Aortic smooth muscle cell (primary cell): ENCODE measurements around the gene OR1K1. TPM values are rescaled to one million over a fixed set of nuclear protein-coding genes. Genes with fewer than 3 reads are reported as not detected.

Experiments used
- total RNA-seq: library from RNA; depleted of rRNA; stranded (reverse); fragments of >200 nt; gene quantifications from 2 replicates; pipeline ENCODE4 v1.2.3, GENCODE V29; 2014

Gene OR1K1
- not detected in 2 replicates for total RNA-seq

GRCh38 chr9:122800066-122801060 is at the start of gene OR1K1:
Gene OR1K1, plus strand, starts transcription at chr9:122800123. Its CDS starts 0 bp downstream, at chr9:122800123.

GRCh38 chr9:122788831-122789230 is 11.1 kb upstream of the OR1K1 start, which contains the start of gene OR5C1:
Gene OR5C1, plus strand, starts transcription at chr9:122788933. Its CDS starts 0 bp downstream, at chr9:122788933.

Other genes with a start within 250 kb of the OR1K1 start
- 0.13 TPM in 1 of 2 replicates, not detected in the other for gene OR1N2, start 247.0 kb upstream of the OR1K1 start, total RNA-seq
- gene OR1L8, start 216.7 kb upstream of the OR1K1 start, total RNA-seq: 0.12 and 0.13 TPM in 2 replicates
- 0.26 TPM in 1 of 2 replicates, not detected in the other for gene OR1Q1, start 185.4 kb upstream of the OR1K1 start, total RNA-seq
- gene OR1B1, start 142.5 kb upstream of the OR1K1 start, total RNA-seq: 0.06 and 0.26 TPM in 2 replicates
- not detected in 2 replicates for gene OR1L1, start 138.4 kb upstream of the OR1K1 start, total RNA-seq
- not detected in 2 replicates for gene OR1L3, start 125.0 kb upstream of the OR1K1 start, total RNA-seq
- not detected in 2 replicates for gene OR1L4, start 76.1 kb upstream of the OR1K1 start, total RNA-seq
- gene OR1L6, start 57.8 kb upstream of the OR1K1 start, total RNA-seq: not detected in 2 replicates
- gene OR5C1, start 11.2 kb upstream of the OR1K1 start, total RNA-seq: not detected in 2 replicates
- 43.9 and 51.5 TPM in 2 replicates for gene PDCL, start 28.5 kb downstream of the OR1K1 start, total RNA-seq
- 50.6 and 60.5 TPM in 2 replicates for gene RC3H2, start 105.2 kb downstream of the OR1K1 start, total RNA-seq
- gene ZBTB6, start 113.2 kb downstream of the OR1K1 start, total RNA-seq: 13.1 and 13.5 TPM in 2 replicates
- 2.9 and 3.3 TPM in 2 replicates for gene ZBTB26, start 131.4 kb downstream of the OR1K1 start, total RNA-seq
- 35.7 and 45.3 TPM in 2 replicates for gene RABGAP1, start 140.9 kb downstream of the OR1K1 start, total RNA-seq
- gene GPR21, start 233.5 kb downstream of the OR1K1 start, total RNA-seq: 0.87 and 1.1 TPM in 2 replicates